ENCODE data around the gene PTPN3.

- TF ChIP-seq CTCF (IDR thresholded peaks at IDR 0.05) (no peak), EP300 (IDR thresholded peaks at IDR 0.05) (no peak), POLR2A (IDR thresholded peaks at IDR 0.05) (no peak), POLR2AphosphoS5 (IDR thresholded peaks at IDR 0.05) (no peak)
These were observed 16.3 kb downstream of the PTPN3 start for GRCh38 chr9:109481856-109482255.
